ENCODE results near the gene RPL4. TPM values are rescaled to one million over a fixed set of nuclear protein-coding genes. Genes with fewer than 3 reads are reported as not detected.
A peak's percentile ranks its signal among the peaks of the same experiment; 100 is the strongest.
"Not testable (repeated sequence)": the region's sequence is repeated elsewhere in the genome, so short reads cannot be mapped to it uniquely, and the experiment has no call there.

Gene RPL4
- total RNA-seq, 1 experiment from 2014 or later: 3,988 TPM

GRCh38 chr15:66502491-66502890 is 2.2 kb downstream of the RPL4 start:
- H4K8ac ChIP-seq (replicated peaks; ENCODE audit: insufficient read length, low read depth, low read length): no peak overlapping the region
- no peak overlapping the region for H3K23ac ChIP-seq (ENCODE audit: insufficient read length, low read depth, low read length)
- no peak overlapping the region for H4K5ac ChIP-seq (ENCODE audit: insufficient read length, low read depth, low read length)
- H3K9me3 ChIP-seq (ENCODE audit: control insufficient read depth, low read depth, low read length): no peaks in the 10 kb centered on the region
- Mint-ChIP-seq H3K27me3 (ENCODE audit: low read depth) (no peaks in the 10 kb centered on the region), H3K4me1 (peaks cover 27 to 35% of the 10 kb centered on the region in 2 experiments), H3K27ac (peak overlapping the region; percentile 5 to 98 (median 92); a peak in 4 of 7 replicates), H3K9me3 (no peaks in the 10 kb centered on the region; a peak in 2 of 5 replicates), H3K36me3 (ENCODE audit: insufficient read depth in 1 of 3, low read depth in 3 of 3) (peaks cover 52 to 70% (median 70%) of the 10 kb centered on the region in 3 experiments), H3K4me3 (peak overlapping the region; percentile 98 to 100)
- H2BK5ac ChIP-seq (ENCODE audit: insufficient read length, low read length): no peak overlapping the region
- H2BK12ac ChIP-seq (ENCODE audit: insufficient read length, low read depth, low read length): no peak overlapping the region
- H3K56ac ChIP-seq (ENCODE audit: insufficient read length, low read depth, low read length): no peak overlapping the region
- H3K4me2 ChIP-seq (ENCODE audit: insufficient read depth, insufficient read length, low read length): peak overlapping the region; percentile 87
- H3K14ac ChIP-seq (ENCODE audit: insufficient read depth, low read length): no peak overlapping the region
- H3K23me2 ChIP-seq (ENCODE audit: insufficient read length, low read depth, low read length, poor library complexity, severe bottlenecking): no peaks in the 10 kb centered on the region
- no peaks in the 10 kb centered on the region for H4K20me1 ChIP-seq (ENCODE audit: control insufficient read depth, insufficient read depth, insufficient read length)
- H3K79me2 ChIP-seq (ENCODE audit: insufficient read depth, low read length): peaks cover 31% of the 10 kb centered on the region; the same call in 1 of the 2 replicates
- no peaks in the 10 kb centered on the region for H3K79me1 ChIP-seq (ENCODE audit: insufficient read depth, low read depth, low read length, poor library complexity, severe bottlenecking)
- no peak overlapping the region for H3K18ac ChIP-seq (ENCODE audit: insufficient read length, low read depth, low read length)
- no peak overlapping the region for H3K27ac ChIP-seq (ENCODE audit: insufficient read length, low read depth, low read length)
- no peak overlapping the region for H4K91ac ChIP-seq (ENCODE audit: insufficient read length, low read depth, low read length)
- no peaks in the 10 kb centered on the region for H3K27me3 ChIP-seq (ENCODE audit: insufficient read depth, low read length)
- DNase-seq: no peak
- no peak overlapping the region for H3T11ph ChIP-seq (ENCODE audit: low read length)
- no peaks in the 10 kb centered on the region for H3K4me1 ChIP-seq (ENCODE audit: insufficient read depth, low read length)
- no peak for TF ChIP-seq CTCF (conservative IDR thresholded peaks at IDR 0.05)
- H2BK20ac ChIP-seq (ENCODE audit: low read depth, low read length, poor library complexity, severe bottlenecking): no peak overlapping the region
- H3K9ac ChIP-seq (ENCODE audit: extremely low read depth, insufficient read length, low read length): no peak overlapping the region
- whole genome bisulfite sequencing (ENCODE audit: extremely low coverage, insufficient read length, low lambda C conversion rate): no CpG with 5 or more reads among the region's 10 CpGs
- no peak overlapping the region for H2BK120ac ChIP-seq (ENCODE audit: low read depth, low read length, poor library complexity, severe bottlenecking)
- no peak overlapping the region for H3K4ac ChIP-seq (ENCODE audit: low read depth, low read length)
- no peak overlapping the region for H2AK5ac ChIP-seq (ENCODE audit: insufficient read length, low read length)
- H2BK15ac ChIP-seq (ENCODE audit: low read depth, low read length): no peak overlapping the region
- H2AFZ ChIP-seq (ENCODE audit: low read length): no peak overlapping the region

GRCh38 chr15:66500346-66500745 is 4.3 kb downstream of the RPL4 start:
- WGBS (ENCODE audit: extremely low coverage, insufficient read length, low lambda C conversion rate): no CpG with 5 or more reads among the region's 7 CpGs
- H3K36me3 Mint-ChIP-seq (ENCODE audit: insufficient read depth in 1 of 3, low read depth in 3 of 3): peaks cover 54 to 87% (median 75%) of the 10 kb centered on the region in 3 experiments
- H3K27me3 Mint-ChIP-seq (ENCODE audit: low read depth); H2BK5ac ChIP-seq (ENCODE audit: insufficient read length, low read length); H2BK12ac ChIP-seq (ENCODE audit: insufficient read length, low read depth, low read length); H3K79me1 ChIP-seq (ENCODE audit: insufficient read depth, low read depth, low read length, poor library complexity, severe bottlenecking); H3K27me3 ChIP-seq (ENCODE audit: insufficient read depth, low read length); H3K23me2 ChIP-seq (ENCODE audit: insufficient read length, low read depth, low read length, poor library complexity, severe bottlenecking); H3K56ac ChIP-seq (ENCODE audit: insufficient read length, low read depth, low read length); H3K4me2 ChIP-seq (ENCODE audit: insufficient read depth, insufficient read length, low read length); H2BK120ac ChIP-seq (ENCODE audit: low read depth, low read length, poor library complexity, severe bottlenecking); H3K23ac ChIP-seq (ENCODE audit: insufficient read length, low read depth, low read length); H3K4me1 ChIP-seq (ENCODE audit: insufficient read depth, low read length); H3K14ac ChIP-seq (ENCODE audit: insufficient read depth, low read length); H3K4me3 Mint-ChIP-seq; DNase-seq; H4K5ac ChIP-seq (ENCODE audit: insufficient read length, low read depth, low read length); H3K18ac ChIP-seq (ENCODE audit: insufficient read length, low read depth, low read length); H2AK5ac ChIP-seq (ENCODE audit: insufficient read length, low read length); H4K20me1 ChIP-seq (ENCODE audit: control insufficient read depth, insufficient read depth, insufficient read length); H4K8ac ChIP-seq (replicated peaks; ENCODE audit: insufficient read length, low read depth, low read length); H2BK20ac ChIP-seq (ENCODE audit: low read depth, low read length, poor library complexity, severe bottlenecking); H3K27ac ChIP-seq (ENCODE audit: insufficient read length, low read depth, low read length); H4K91ac ChIP-seq (ENCODE audit: insufficient read length, low read depth, low read length); H3K4ac ChIP-seq (ENCODE audit: low read depth, low read length); H3K9me3 ChIP-seq (ENCODE audit: control insufficient read depth, low read depth, low read length); H3T11ph ChIP-seq (ENCODE audit: low read length); H2BK15ac ChIP-seq (ENCODE audit: low read depth, low read length); H2AFZ ChIP-seq (ENCODE audit: low read length); H3K9ac ChIP-seq (ENCODE audit: extremely low read depth, insufficient read length, low read length); H3K9me3 Mint-ChIP-seq: not testable (repeated sequence)
- H3K4me1 Mint-ChIP-seq: peaks cover 23 to 26% of the 10 kb centered on the region in 2 experiments
- peaks cover 22% of the 10 kb centered on the region; the same call in 1 of the 2 replicates for H3K79me2 ChIP-seq (ENCODE audit: insufficient read depth, low read length)
- H3K27ac Mint-ChIP-seq: peak overlapping the region in 2 of 3 experiments; percentile 8 to 89; a peak in 2 of 7 replicates

Measured in H9 (cell line).